ENCODE results near the gene POLR2E. TPM values are rescaled to one million over a fixed set of nuclear protein-coding genes. Genes with fewer than 3 reads are reported as not detected.

Gene POLR2E
- total RNA-seq, 4 donors from 2014 or later, result 74.3 to 107 (median 96.9) TPM

DNA sequence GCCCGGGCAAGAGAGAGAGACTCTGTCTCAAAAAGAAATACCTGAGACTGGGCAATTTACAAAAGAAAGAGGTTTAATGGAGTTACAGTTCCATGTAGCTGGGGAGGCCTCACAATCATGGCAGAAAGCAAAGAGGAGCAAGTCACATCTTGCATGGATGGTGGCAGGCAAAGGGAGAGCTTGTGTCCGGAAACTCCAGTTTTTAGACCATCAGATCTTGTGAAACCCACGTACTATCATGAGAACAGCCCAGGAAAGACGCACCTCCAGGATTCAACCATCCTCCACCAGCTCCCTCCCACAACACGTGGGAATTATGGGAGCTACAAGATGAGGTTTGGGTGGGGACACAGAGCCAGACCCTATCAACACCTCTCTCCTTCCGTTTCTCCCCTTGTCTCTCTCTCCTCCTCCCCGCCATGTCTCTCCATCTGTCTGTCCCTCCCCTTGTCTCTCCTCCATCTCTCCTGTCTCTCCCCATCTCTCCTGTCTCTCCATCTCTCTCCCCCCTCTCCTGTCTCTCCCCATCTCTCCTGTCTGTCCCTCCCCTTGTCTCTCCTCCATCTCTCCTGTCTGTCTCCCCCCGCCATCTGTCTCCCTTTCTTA is 10.0 kb downstream of the POLR2E start:
- Histone ChIP-seq H3K4me3 (no peak overlapping the region), H3K27me3 (no peaks in the 10 kb centered on the region), H3K36me3 (peaks cover 0 to 55% (median 0%) of the 10 kb centered on the region in 3 donors), H3K9me3 (no peaks in the 10 kb centered on the region), H3K27ac (peak overlapping the region in 1 of 4 donors; percentile 32), H3K4me1 (peaks cover 0 to 41% (median 37%) of the 10 kb centered on the region in 4 donors)
- no peak for DNase-seq
- no peak for TF ChIP-seq CTCF (IDR thresholded peaks at IDR 0.05)
- TF ChIP-seq POLR2A (IDR thresholded peaks at IDR 0.05), result no peak

DNA sequence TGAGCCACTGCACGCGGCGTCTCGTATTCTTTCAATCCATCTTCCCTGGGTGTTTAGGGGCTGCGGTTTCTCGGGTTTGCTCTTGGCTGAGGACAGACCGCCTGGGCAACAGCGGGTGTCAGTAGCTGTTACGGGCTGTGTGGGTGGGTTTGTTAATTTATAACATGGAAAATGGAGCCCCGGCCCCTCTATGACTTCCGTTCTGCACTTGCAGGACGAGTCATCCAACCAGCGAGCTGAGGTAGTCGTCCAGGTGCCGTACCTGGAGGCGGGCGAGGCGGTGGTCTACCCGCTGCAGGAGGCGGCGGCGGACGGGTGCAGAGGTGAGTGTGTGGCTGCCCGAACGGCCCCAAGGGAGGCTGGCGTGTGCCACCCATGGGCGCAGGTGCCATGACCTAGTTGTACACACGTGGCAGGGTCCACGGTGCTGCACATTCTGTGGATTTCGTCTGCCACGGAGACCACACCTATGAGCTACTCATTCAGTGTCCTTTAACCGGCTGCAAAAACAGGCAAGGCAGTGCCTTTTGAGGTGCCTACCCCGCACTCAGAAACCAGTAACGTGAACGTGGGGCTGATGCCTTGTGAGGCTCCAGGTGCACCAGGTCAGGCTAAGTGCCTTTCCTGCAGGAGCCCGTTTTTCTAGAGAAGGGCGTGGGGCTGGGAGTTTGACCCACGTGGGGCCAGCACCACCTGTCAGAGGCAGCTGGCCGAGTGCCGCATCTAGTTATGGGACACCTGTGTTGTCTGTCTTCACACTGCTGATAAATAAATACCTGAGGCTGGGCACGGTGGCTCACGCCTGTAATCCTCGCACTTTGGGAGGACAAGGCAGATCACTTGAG is 10.9 kb downstream of the POLR2E start:
- no peaks in the 10 kb centered on the region for H3K27me3 ChIP-seq
- TF ChIP-seq POLR2A (IDR thresholded peaks at IDR 0.05) (no peak), CTCF (IDR thresholded peaks at IDR 0.05) (no peak)
- H3K4me3 ChIP-seq, result no peak overlapping the region
- DNase-seq, result no peak
- H3K9me3 ChIP-seq, result no peaks in the 10 kb centered on the region
- peak overlapping the region in 1 of 4 donors; percentile 32 for H3K27ac ChIP-seq
- H3K4me1 ChIP-seq, result peaks cover 0 to 43% (median 38%) of the 10 kb centered on the region in 4 donors
- H3K36me3 ChIP-seq, result peaks cover 0 to 50% (median 0%) of the 10 kb centered on the region in 3 donors

- peak overlapping the region; percentile 55 to 87 (median 70) for H3K27ac ChIP-seq
- no peak for TF ChIP-seq POLR2A (IDR thresholded peaks at IDR 0.05)
- no peak for TF ChIP-seq CTCF (IDR thresholded peaks at IDR 0.05)
Observed at GRCh38 chr19:1082928-1083816, 12.0 kb downstream of the POLR2E start.

GRCh38 chr19:1082165-1082927 is 12.8 kb downstream of the POLR2E start:
- Histone ChIP-seq H3K36me3 (peaks cover 0 to 37% (median 0%) of the 10 kb centered on the region in 3 donors), H3K27ac (peak overlapping the region; percentile 55 to 87 (median 70)), H3K4me1 (peaks cover 0 to 49% (median 25%) of the 10 kb centered on the region in 4 donors), H3K9me3 (no peaks in the 10 kb centered on the region), H3K4me3 (peak overlapping the region in 3 of 4 donors; percentile 14 to 59 (median 56)), H3K27me3 (no peaks in the 10 kb centered on the region)
- DNase-seq, result peak; percentile 84 to 99 (median 96)
- TF ChIP-seq CTCF (IDR thresholded peaks at IDR 0.05) (no peak), POLR2A (IDR thresholded peaks at IDR 0.05) (peak in 1 of 2 donors; percentile 69)

More at GRCh38 chr19:1082928-1083816, 12.0 kb downstream of the POLR2E start:
- Histone ChIP-seq H3K4me1 (peaks cover 0 to 45% (median 27%) of the 10 kb centered on the region in 4 donors), H3K9me3 (no peaks in the 10 kb centered on the region), H3K27me3 (no peaks in the 10 kb centered on the region), H3K4me3 (peak overlapping the region in 3 of 4 donors; percentile 14 to 59 (median 56)), H3K36me3 (peaks cover 0 to 40% (median 0%) of the 10 kb centered on the region in 3 donors)
- DNase-seq, result no peak
